ENCODE measurements around the gene ZFTA.

The ZFTA gene

DNA sequence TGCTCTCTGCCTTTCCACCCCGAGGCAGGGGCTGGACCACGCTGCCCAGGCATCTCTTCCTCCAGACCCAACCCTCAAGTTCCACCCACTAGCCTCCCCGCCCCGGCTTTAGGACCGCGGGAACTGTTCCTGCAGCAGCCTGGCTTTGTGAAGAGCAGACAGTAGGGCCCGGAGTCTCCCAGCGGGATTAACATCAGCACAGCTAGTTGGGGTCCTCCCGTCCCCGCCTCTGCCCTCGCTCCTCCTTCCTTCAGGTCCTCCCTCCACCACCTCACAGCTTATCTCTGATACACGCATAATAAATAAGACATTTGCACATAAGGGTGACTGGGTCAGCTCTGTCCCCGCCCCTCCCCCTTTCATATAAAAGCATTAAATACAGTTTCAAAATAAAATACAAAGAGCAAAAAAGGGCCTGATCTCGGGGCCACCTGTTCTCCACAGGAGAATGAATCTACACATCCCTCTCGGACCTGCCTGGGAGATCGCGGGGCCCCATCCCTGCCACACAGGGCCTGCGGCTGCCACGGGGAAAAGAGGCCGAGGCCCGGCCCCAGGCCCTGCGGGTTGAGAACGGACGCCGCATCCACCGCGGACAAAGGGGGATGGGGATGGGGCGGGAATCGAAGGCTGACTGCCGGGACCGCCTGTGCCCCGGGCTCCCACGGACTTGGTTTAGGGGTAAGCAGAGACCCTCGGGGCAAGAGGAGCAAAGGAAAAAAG, 6.5 kb downstream of the ZFTA start:
- H3K4me3 ChIP-seq (ENCODE audit: low read depth, low read length): no peak overlapping the region
- TF ChIP-seq, protein P1, sequence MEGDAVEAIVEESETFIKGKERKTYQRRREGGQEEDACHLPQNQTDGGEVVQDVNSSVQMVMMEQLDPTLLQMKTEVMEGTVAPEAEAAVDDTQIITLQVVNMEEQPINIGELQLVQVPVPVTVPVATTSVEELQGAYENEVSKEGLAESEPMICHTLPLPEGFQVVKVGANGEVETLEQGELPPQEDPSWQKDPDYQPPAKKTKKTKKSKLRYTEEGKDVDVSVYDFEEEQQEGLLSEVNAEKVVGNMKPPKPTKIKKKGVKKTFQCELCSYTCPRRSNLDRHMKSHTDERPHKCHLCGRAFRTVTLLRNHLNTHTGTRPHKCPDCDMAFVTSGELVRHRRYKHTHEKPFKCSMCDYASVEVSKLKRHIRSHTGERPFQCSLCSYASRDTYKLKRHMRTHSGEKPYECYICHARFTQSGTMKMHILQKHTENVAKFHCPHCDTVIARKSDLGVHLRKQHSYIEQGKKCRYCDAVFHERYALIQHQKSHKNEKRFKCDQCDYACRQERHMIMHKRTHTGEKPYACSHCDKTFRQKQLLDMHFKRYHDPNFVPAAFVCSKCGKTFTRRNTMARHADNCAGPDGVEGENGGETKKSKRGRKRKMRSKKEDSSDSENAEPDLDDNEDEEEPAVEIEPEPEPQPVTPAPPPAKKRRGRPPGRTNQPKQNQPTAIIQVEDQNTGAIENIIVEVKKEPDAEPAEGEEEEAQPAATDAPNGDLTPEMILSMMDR (IDR thresholded peaks at IDR 0.05; ENCODE audit: low read depth, low read length): no peak

DNA sequence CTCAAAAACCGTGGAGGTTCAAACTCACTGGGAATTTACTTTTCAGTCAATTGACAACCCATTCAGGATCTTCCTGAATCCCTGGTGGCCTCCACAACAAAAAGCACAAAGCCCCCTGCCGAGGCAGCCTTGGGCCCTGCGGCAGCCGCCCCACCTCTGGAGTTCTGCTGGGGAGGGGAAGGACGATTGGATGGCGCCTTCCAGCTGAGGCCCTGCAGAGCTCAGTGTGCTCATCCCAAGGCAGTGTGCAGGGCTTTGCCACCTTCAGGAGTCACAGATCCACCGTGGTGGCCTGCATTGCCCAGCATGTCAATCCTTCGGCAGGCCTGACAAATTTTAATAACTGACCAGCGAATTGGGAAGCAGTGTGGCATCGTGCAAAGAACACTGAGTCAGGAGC, 7.4 kb downstream of the ZFTA start:
- H3K4me3 ChIP-seq (ENCODE audit: low read depth, low read length): no peak overlapping the region
- TF ChIP-seq, protein P1 (IDR thresholded peaks at IDR 0.05; ENCODE audit: low read depth, low read length): no peak

DNA sequence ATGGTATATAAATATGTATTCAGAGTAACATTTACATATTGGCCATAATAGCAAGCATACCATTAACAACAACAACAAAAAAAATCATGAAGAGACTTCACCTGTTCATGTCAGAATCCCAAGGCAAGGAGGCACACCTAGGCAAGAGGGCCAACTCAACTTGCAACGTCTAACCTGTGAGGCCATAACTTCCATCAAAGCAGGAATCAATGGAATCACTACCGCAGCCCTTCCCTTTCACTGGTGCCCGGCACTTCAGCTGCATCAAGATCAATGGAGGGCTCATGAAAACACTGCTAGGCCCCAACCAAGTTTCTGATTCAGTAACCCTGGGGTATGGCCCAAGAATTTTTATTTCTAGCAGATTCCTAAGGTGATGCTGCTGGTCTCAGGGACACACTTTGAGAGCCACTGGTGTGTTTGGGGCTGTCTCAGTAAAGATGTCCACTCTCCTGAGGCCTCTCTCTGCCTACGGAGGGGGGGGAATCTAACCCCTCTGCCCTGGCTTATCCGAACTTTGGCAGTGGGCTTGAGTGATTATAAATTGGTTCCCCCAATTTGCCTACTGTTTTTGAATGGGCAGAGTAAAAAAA, 8.0 kb downstream of the ZFTA start:
- TF ChIP-seq, protein P1 (IDR thresholded peaks at IDR 0.05; ENCODE audit: low read depth, low read length): no peak
- no peak overlapping the region for H3K4me3 ChIP-seq (ENCODE audit: low read depth, low read length)

DNA sequence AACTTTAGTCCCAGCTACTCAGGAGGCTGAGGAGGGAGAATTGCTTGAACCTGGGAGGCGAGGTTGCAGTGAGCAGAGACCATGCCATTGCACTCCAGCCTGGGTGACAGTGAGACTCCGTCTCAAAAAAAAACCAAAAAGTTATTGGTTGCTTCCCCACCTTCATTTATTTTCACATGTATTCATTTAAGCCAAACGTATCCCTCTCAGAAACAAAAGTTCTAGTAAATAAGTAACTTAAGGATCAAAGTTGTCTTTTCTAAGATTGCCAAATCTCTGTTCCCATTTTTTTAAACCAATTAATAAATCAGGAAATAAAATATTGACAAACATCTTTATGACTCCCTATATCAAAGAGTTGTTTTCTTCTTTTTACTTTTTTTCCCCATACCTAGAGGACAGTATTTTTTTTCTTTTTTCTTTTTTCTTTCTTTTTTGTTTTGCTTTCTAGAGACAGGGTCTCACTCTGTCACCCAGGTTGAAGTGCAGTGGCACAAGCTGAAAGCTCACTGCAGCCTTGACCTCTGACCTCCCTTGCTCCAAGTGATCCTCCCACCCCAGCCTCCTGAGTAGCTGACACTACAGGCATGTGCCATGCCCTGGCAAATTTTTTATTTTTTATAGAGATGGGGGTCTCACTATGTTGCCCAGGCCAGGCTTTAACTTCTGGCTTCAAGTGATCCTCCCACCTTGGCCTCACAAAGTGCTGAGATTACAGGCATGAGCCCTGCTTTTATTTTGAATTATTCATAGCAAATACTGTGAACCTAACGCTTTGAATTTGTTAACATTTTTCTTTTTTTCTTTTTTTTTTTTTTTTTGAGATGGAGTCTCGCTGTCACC, 11.4 kb downstream of the ZFTA start:
- no peak overlapping the region for H3K4me3 ChIP-seq (ENCODE audit: low read depth, low read length)
- TF ChIP-seq, protein P1 (IDR thresholded peaks at IDR 0.05; ENCODE audit: low read depth, low read length): no peak

DNA sequence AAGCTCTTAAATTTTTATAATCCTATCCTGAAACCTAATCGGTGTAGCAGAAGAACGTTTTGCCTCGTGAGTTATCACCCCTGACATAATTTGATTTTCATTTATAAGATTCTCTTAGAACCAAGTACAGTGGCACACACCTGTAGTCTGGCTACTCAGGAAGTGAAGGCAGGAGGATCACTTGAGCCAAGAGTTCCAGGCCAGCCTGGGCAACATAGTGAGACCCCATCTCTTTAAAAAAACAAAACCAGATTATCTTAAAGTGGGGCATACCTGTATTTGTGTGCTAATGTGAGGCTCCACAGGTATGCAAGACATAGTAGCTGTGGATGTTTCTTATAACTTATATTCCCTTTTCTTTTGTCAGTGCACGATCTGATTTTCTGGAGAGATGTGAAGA, 19.0 kb downstream of the ZFTA start:
- no peak overlapping the region for H3K4me3 ChIP-seq (ENCODE audit: low read depth, low read length)
- TF ChIP-seq, protein P1 (IDR thresholded peaks at IDR 0.05; ENCODE audit: low read depth, low read length): no peak

DNA sequence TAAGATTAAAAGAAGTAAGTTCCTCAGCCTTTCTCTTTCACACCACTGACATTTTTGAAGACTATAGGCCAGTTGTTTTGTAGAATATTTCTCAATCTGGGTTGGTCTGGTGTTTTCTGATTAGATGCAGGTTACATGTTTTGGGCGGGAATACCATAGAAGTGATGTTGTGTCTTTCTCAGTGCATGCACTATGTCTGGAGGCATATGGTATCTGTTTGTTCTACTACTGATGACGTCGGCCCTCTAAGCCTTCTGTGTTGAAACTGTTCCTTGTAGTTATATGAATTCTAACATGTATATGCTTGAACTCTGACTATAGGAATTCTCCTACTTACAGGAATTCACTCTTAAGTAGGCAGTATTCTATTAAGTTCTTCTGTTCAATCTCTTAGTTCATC, 21.6 kb downstream of the ZFTA start:
- no peak overlapping the region for H3K4me3 ChIP-seq (ENCODE audit: low read depth, low read length)
- TF ChIP-seq, protein P1 (IDR thresholded peaks at IDR 0.05; ENCODE audit: low read depth, low read length): no peak

All from WI38 (cell line).